ENCODE measurements around the gene LSAMP.

GRCh38 chr3:116453666-116454346, 8.5 kb upstream of the LSAMP start:
- TF ChIP-seq, protein P1, sequence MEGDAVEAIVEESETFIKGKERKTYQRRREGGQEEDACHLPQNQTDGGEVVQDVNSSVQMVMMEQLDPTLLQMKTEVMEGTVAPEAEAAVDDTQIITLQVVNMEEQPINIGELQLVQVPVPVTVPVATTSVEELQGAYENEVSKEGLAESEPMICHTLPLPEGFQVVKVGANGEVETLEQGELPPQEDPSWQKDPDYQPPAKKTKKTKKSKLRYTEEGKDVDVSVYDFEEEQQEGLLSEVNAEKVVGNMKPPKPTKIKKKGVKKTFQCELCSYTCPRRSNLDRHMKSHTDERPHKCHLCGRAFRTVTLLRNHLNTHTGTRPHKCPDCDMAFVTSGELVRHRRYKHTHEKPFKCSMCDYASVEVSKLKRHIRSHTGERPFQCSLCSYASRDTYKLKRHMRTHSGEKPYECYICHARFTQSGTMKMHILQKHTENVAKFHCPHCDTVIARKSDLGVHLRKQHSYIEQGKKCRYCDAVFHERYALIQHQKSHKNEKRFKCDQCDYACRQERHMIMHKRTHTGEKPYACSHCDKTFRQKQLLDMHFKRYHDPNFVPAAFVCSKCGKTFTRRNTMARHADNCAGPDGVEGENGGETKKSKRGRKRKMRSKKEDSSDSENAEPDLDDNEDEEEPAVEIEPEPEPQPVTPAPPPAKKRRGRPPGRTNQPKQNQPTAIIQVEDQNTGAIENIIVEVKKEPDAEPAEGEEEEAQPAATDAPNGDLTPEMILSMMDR (IDR thresholded peaks at IDR 0.05; ENCODE audit: control extremely low read depth in 1 of 3, insufficient read depth in 1 of 3, low read depth in 1 of 3, low read length in 3 of 3), result no peak; a peak in 1 of 4 replicates
- TF ChIP-seq POLR2A (IDR thresholded peaks at IDR 0.05; ENCODE audit: control extremely low read depth in 1 of 2, low read depth in 2 of 2, low read length in 2 of 2) (no peak), EZH2 (IDR thresholded peaks at IDR 0.05; ENCODE audit: low read depth, low read length, severe bottlenecking) (no peak), GABPA (IDR thresholded peaks at IDR 0.05; ENCODE audit: borderline replicate concordance, insufficient read depth, low read length) (no peak), SP1 (IDR thresholded peaks at IDR 0.05; ENCODE audit: low read depth, low read length) (no peak), RXRA (IDR thresholded peaks at IDR 0.05; ENCODE audit: insufficient read depth, low read depth, low read length) (no peak), CBX8 (IDR thresholded peaks at IDR 0.05; ENCODE audit: borderline replicate concordance, low read depth, low read length) (no peak), KDM1A (IDR thresholded peaks at IDR 0.05; ENCODE audit: borderline replicate concordance, low read length) (no peak), RFX5 (IDR thresholded peaks at IDR 0.05; ENCODE audit: borderline replicate concordance, low read depth, low read length) (no peak), CEBPB (IDR thresholded peaks at IDR 0.05; ENCODE audit: low read depth, low read length) (no peak)

Data from H1 (cell line).